NCI-H748 (cell line): ENCODE data around the gene ADRA1B.
"Not testable (repeated sequence)": the region's sequence is repeated elsewhere in the genome, so short reads cannot be mapped to it uniquely, and the experiment has no call there.

ENCODE experiments used
- DNase-seq: peaks from one replicate; lab custom pipeline; 2025; ENCODE audit not compliant: unreplicated experiment; lab: John Stamatoyannopoulos, UW

Gene ADRA1B

GRCh38 chr5:160014197-160014596 is 97.9 kb downstream of the ADRA1B start:
- DNase-seq: not testable (repeated sequence)

- no peak for DNase-seq
These were observed 102.8 kb downstream of the ADRA1B start for GRCh38 chr5:160018945-160019625.

GRCh38 chr5:160020266-160020770 is 104.0 kb downstream of the ADRA1B start:
- DNase-seq: no peak

- DNase-seq: no peak
These were observed 104.7 kb downstream of the ADRA1B start for GRCh38 chr5:160020964-160021363.

GRCh38 chr5:160021831-160022446 is 105.7 kb downstream of the ADRA1B start:
- peak; percentile 60 for DNase-seq
